Measurements from ENCODE around the gene ACAD8.

GRCh38 chr11:134272381-134273316 is 19.3 kb downstream of the ACAD8 start:
- TF ChIP-seq POLR2A (IDR thresholded peaks at IDR 0.05; ENCODE audit: low read depth, low read length): no peak
- TF ChIP-seq POLR2AphosphoS5 (IDR thresholded peaks at IDR 0.05; ENCODE audit: low read depth, low read length): no peak
- TF ChIP-seq TAF1 (IDR thresholded peaks at IDR 0.05; ENCODE audit: low read depth, low read length): no peak

Data from GM12891 (cell line).